Stomach (tissue), 9 donors: ENCODE measurements around the gene ANGPTL2. TPM values are rescaled to one million over a fixed set of nuclear protein-coding genes. Genes with fewer than 3 reads are reported as not detected.

Experiments used
- DNase-seq, 2 donors: peaks; one replicate each; pipeline versions ENCODE4 v3.0.0 to v3.0.0-alpha.2; 2013 to 2019
- H3K27ac ChIP-seq, 5 donors: fragments of 200-600 bp in 4 of 5; sonication (generic) in 4 of 5; one replicate each; pipeline ENCODE4 v1.5.1; 2013 to 2019; ENCODE audit warnings: mild to moderate bottlenecking in 1 of 5, moderate library complexity in 1 of 5
- H3K27me3 ChIP-seq, 3 donors: fragments of 200-600 bp; sonication (generic); one replicate each; pipeline ENCODE4 v1.5.1; 2017 to 2019; ENCODE audit warnings: mixed run types in 1 of 3
- H3K36me3 ChIP-seq, 4 donors: fragments of 200-600 bp; sonication (generic); 1 replicate in 3 of 4; 2 replicates in 1 of 4; pipeline ENCODE4 v1.5.1; 2016 to 2019
- H3K4me1 ChIP-seq, 4 donors: fragments of 200-600 bp; sonication (generic); one replicate each; pipeline ENCODE4 v1.5.1; 2016 to 2019
- H3K4me3 ChIP-seq, 4 donors: fragments of 200-600 bp; sonication (generic) in 3 of 4; one replicate each; pipeline ENCODE4 v1.5.1; 2016 to 2019; ENCODE audit warnings: mild to moderate bottlenecking in 1 of 4
- H3K9me3 ChIP-seq, 4 donors: fragments of 200-600 bp; sonication (generic); one replicate each; pipeline ENCODE4 v1.5.1; 2016 to 2019
- EP300 ChIP-seq: sonication (generic); formaldehyde crosslinking; IDR thresholded peaks from one replicate; pipeline ENCODE4 v1.6.1; 2017; ENCODE audit warnings: antibody characterized with exemption
- POLR2A ChIP-seq, 4 donors: fragments of 450-650 bp; IDR thresholded peaks; one replicate each; pipeline ENCODE4 v1.6.1; 2016; ENCODE audit warnings: antibody characterized with exemption in 4 of 4, control low read depth in 2 of 4, mild to moderate bottlenecking in 1 of 4, moderate library complexity in 1 of 4
- POLR2AphosphoS5 ChIP-seq, 3 donors: sonication (generic); formaldehyde crosslinking; IDR thresholded peaks; one replicate each; pipeline ENCODE4 v1.6.1; 2016; ENCODE audit warnings: antibody characterized with exemption in 3 of 3
- WGBS, 5 donors: extraction: QIAGEN DNeasy Blood & Tissue Kit in 3 of 5; methylation state at CpG; one replicate each; pipeline versions ENCODE4 v1.1.5 to v1.1.7; 2013 to 2018; 5-methylcytosine and 5-hydroxymethylcytosine counted together
- intact Hi-C: fragments of 100-400 bp; cut with DNase I; formaldehyde crosslinking; loops from one replicate; pipeline ENCODE4 v1.15.1; 2023; ENCODE audit warnings: low total_unique reads
- polyA plus RNA-seq, 3 donors: library from polyadenylated mRNA; stranded (reverse); fragments of 200-250 nt; gene quantifications; one replicate each; pipeline ENCODE4 v1.2.3, GENCODE V29; 2013
- total RNA-seq, 5 donors: library from RNA; depleted of rRNA; stranded (reverse); fragments of >200 nt; gene quantifications; one replicate each; pipeline versions ENCODE4 v1.1.0 to v1.2.3, GENCODE V29; 2014 to 2016
- TF ChIP-seq, protein P1 (sequence below), 7 experiments: fragments of 450-650 bp in 4 of 7; fragments of 200-600 bp in 3 of 7; sonication (generic) in 3 of 7; IDR thresholded peaks; one replicate each; pipeline ENCODE4 v1.5.1; 2016 to 2019; ENCODE audit warnings: antibody characterized with exemption in 7 of 7, control low read depth in 2 of 7, mild to moderate bottlenecking in 1 of 7
- donor health status: healthy with polysubstance abuse.
- donor health status: Bipolar disorder and iron deficiency.
- donor health status: healthy.

ANGPTL2 gene
- total and polyA plus RNA-seq, 8 donors = 5.7 to 26.3 (median 10.2) TPM

DNA sequence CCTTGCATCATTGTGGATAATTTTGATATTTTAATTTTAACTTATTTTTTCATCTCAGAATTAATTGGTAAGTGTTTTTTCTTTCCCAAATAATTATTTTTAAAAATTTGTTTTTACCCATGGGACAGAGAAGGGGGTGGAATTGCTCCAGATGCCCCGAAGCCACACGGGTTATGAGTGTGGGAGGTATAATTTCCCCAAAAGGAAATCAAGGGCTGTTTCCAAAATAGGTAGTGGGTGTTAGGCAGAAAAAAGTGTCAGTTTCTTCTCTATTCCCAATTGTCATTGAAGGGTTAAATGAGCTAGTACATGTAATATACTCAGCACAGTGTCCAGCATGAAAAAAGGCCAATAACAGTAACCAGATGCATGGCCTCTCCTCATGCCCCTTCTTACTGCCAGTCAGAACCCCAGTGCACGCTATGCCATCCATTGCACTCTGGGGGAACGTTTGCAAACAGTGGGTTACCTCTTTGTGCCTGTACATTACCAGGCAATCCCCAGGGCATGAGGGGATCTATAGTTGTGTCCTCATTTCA, 36.4 kb upstream of the ANGPTL2 start:
- intact Hi-C loops = no loop called here
- H3K36me3 ChIP-seq = no peaks in the 10 kb centered on the region
- H3K27ac ChIP-seq = peak overlapping the region in 1 of 5 donors; percentile 55
- H3K9me3 ChIP-seq = no peaks in the 10 kb centered on the region
- H3K27me3 ChIP-seq = no peaks in the 10 kb centered on the region
- H3K4me1 ChIP-seq = peaks cover 0 to 41% (median 19%) of the 10 kb centered on the region in 4 donors
- WGBS, 5 donors = 79 to 89% (median 88%) methylated on average over 4 of the region's 4 CpGs
- DNase-seq = no peak
- no peak overlapping the region for H3K4me3 ChIP-seq
- TF ChIP-seq POLR2A (IDR thresholded peaks at IDR 0.05) = no peak
- TF ChIP-seq, protein P1, sequence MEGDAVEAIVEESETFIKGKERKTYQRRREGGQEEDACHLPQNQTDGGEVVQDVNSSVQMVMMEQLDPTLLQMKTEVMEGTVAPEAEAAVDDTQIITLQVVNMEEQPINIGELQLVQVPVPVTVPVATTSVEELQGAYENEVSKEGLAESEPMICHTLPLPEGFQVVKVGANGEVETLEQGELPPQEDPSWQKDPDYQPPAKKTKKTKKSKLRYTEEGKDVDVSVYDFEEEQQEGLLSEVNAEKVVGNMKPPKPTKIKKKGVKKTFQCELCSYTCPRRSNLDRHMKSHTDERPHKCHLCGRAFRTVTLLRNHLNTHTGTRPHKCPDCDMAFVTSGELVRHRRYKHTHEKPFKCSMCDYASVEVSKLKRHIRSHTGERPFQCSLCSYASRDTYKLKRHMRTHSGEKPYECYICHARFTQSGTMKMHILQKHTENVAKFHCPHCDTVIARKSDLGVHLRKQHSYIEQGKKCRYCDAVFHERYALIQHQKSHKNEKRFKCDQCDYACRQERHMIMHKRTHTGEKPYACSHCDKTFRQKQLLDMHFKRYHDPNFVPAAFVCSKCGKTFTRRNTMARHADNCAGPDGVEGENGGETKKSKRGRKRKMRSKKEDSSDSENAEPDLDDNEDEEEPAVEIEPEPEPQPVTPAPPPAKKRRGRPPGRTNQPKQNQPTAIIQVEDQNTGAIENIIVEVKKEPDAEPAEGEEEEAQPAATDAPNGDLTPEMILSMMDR (IDR thresholded peaks at IDR 0.05) = no peak
- TF ChIP-seq POLR2AphosphoS5 (IDR thresholded peaks at IDR 0.05) = no peak
- no peak for TF ChIP-seq EP300

DNA sequence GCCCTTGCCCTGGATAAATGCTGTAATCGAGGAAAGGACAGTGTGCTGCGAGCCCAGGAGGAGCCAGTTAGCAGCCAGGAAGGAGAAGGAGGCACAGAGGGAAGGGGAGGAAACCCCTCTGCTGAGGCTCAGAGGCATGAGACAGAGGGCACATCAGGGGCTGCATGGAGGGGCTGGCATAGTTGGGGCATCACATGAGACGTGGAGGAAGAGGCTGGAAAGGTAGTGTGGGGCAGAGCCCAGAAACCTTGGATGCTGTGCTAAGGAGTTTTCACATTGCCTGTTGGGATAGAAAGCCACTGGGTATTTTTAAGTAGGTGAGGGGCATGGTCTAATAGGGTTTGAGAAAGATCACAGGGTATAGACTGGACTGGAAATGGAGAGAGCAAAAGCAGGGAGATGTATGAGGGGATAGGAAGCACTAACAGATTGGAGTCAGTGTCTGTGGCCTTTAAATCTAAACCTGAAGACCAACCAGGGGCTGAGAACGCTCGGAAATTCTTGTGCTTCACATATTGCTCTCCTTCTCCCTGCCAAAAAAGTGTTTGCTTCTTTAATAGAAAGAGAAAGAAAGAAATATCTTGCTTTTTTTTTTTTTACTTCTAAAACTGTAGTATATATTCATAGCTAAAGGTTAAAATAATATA, 33.0 kb upstream of the ANGPTL2 start:
- WGBS, 5 donors = 75 to 89% (median 86%) methylated on average over 5 of the region's 5 CpGs
- TF ChIP-seq EP300 (no peak), POLR2AphosphoS5 (IDR thresholded peaks at IDR 0.05) (no peak), POLR2A (IDR thresholded peaks at IDR 0.05) (no peak)
- TF ChIP-seq, protein P1 (IDR thresholded peaks at IDR 0.05) = no peak
- H3K36me3 ChIP-seq = no peaks in the 10 kb centered on the region
- H3K4me1 ChIP-seq = peaks cover 0 to 31% (median 14%) of the 10 kb centered on the region in 4 donors
- H3K27ac ChIP-seq = peak overlapping the region in 4 of 5 donors; percentile 30 to 77 (median 54)
- no peak overlapping the region for H3K4me3 ChIP-seq
- intact Hi-C loops = no loop called here
- H3K9me3 ChIP-seq = no peaks in the 10 kb centered on the region
- H3K27me3 ChIP-seq = no peaks in the 10 kb centered on the region
- no peak for DNase-seq

DNA sequence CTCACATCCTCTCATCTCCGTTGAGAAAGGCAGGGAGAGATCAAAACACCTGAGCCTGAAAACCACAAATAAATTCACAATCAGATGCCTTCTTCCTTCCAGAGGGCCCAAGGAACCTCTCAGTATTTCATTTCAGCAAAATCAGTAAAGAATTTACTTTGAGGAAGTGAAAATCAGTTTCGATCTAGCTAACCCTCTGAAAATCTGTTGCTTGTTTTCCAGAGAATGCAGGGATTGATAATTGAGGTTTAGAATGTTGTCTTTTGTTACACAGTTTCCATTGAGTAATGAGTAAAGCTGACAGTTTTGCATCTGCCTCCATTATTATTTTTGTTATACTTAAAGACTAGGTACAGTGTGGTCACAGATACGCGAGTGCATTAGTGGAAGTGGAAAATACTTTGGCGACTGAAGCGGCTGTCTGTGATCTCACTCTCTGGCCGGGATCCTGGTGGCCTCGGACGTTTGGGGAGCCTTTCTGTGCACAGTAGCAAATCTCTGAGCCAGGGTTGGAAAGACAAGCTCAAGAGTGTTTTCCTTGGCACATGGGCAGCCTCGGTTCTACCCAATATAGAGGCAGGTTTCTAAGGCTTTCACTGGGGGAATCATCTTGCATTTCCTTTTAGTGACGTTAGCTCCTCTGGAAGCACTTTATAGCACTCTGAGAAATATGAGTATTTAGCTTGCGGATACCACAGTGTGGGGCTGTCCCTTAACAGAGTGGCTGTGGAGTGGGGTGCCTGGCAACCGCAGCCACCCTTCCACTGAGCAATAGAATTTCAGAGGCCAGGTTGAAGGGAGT, 32.2 kb upstream of the ANGPTL2 start:
- no peaks in the 10 kb centered on the region for H3K36me3 ChIP-seq
- peaks cover 0 to 28% (median 14%) of the 10 kb centered on the region in 4 donors for H3K4me1 ChIP-seq
- H3K27ac ChIP-seq = peak overlapping the region in 4 of 5 donors; percentile 30 to 77 (median 54)
- 44 to 64% (median 52%) methylated on average over 13 of the region's 13 CpGs for WGBS, 5 donors
- TF ChIP-seq, protein P1 (IDR thresholded peaks at IDR 0.05) = no peak
- no peak for TF ChIP-seq POLR2AphosphoS5 (IDR thresholded peaks at IDR 0.05)
- TF ChIP-seq EP300 = no peak
- no peak for TF ChIP-seq POLR2A (IDR thresholded peaks at IDR 0.05)
- no peak overlapping the region for H3K4me3 ChIP-seq
- intact Hi-C loops = no loop called here
- no peaks in the 10 kb centered on the region for H3K27me3 ChIP-seq
- peak; percentile 24 to 67 for DNase-seq
- no peaks in the 10 kb centered on the region for H3K9me3 ChIP-seq

DNA sequence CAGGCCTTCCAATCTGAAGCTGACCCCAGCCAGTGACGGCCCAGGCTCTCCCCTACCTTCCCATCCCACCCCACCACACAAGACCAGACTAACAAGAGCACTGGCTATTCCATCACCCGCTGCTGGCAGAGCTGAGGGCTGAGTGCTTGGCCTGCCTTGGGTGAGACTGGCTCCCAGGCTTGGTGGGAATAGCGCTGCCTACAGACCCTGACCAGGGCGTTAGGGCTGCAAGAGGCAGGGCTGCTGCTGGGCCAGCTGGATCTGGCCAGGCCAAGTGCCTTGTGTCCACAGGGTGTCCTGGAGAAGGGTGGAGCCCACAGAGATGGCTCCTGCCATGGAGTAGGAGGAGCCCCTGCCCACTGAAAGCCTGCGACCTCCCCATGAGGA, 31.6 kb upstream of the ANGPTL2 start:
- no peaks in the 10 kb centered on the region for H3K27me3 ChIP-seq
- WGBS, 5 donors = 89 to 96% (median 93%) methylated on average over 5 of the region's 5 CpGs
- no peak overlapping the region for H3K4me3 ChIP-seq
- H3K9me3 ChIP-seq = no peaks in the 10 kb centered on the region
- no peaks in the 10 kb centered on the region for H3K36me3 ChIP-seq
- TF ChIP-seq, protein P1 (IDR thresholded peaks at IDR 0.05) = no peak
- no peak for TF ChIP-seq EP300
- no peak for TF ChIP-seq POLR2A (IDR thresholded peaks at IDR 0.05)
- no peak for TF ChIP-seq POLR2AphosphoS5 (IDR thresholded peaks at IDR 0.05)
- intact Hi-C loops = no loop called here
- peak overlapping the region in 4 of 5 donors; percentile 30 to 77 (median 54) for H3K27ac ChIP-seq
- peaks cover 0 to 23% (median 11%) of the 10 kb centered on the region in 4 donors for H3K4me1 ChIP-seq
- peak in 1 of 2 donors; percentile 20 for DNase-seq
